HG02870 (cell line): ENCODE data around the gene SURF2.
A peak's percentile ranks its signal among the peaks of the same experiment; 100 is the strongest.
"Not testable (repeated sequence)": the region's sequence is repeated elsewhere in the genome, so short reads cannot be mapped to it uniquely, and the experiment has no call there.

Experiments used
- ATAC-seq: cut with Tn5 transposase; IDR thresholded peaks from one replicate; pipeline ENCODE4 v1.9.1; 2021; ENCODE audit warnings: mild to moderate bottlenecking, moderate library complexity; ENCODE audit not compliant: unreplicated experiment

SURF2 gene

GRCh38 chr9:133356391-133357091 lies at the start of gene SURF2, which contains the start of gene SURF1:
TSS of gene SURF2 (plus strand) at chr9:133356550. CDS start at chr9:133356593, 43 bp downstream.
TSS of gene SURF1 (minus strand) at chr9:133356487. CDS start at chr9:133356453, 34 bp downstream.
- peak; percentile 40 for ATAC-seq

GRCh38 chr9:133307301-133307700 lies 49.0 kb upstream of the SURF2 start:
- no peak for ATAC-seq

- no peak for ATAC-seq
Measured at GRCh38 chr9:133309608-133310007, 46.7 kb upstream of the SURF2 start.

GRCh38 chr9:133315997-133316396 lies 40.4 kb upstream of the SURF2 start:
- no peak for ATAC-seq

- not testable (repeated sequence) for ATAC-seq
Measured at GRCh38 chr9:133317551-133317950, 38.8 kb upstream of the SURF2 start.

GRCh38 chr9:133320421-133320881 lies 35.9 kb upstream of the SURF2 start:
- ATAC-seq = no peak

- no peak for ATAC-seq
Measured at GRCh38 chr9:133321411-133321935, 34.9 kb upstream of the SURF2 start.

GRCh38 chr9:133322701-133323100 lies 33.6 kb upstream of the SURF2 start:
- ATAC-seq = no peak

- no peak for ATAC-seq
Measured at GRCh38 chr9:133323211-133323610, 33.1 kb upstream of the SURF2 start.

GRCh38 chr9:133323991-133324703 lies 32.2 kb upstream of the SURF2 start:
- no peak for ATAC-seq

GRCh38 chr9:133327021-133327420 lies 29.3 kb upstream of the SURF2 start:
- not testable (repeated sequence) for ATAC-seq

GRCh38 chr9:133327834-133328484 lies 28.4 kb upstream of the SURF2 start:
- ATAC-seq = no peak

- ATAC-seq = not testable (repeated sequence)
Measured at GRCh38 chr9:133329306-133330156, 26.8 kb upstream of the SURF2 start.

GRCh38 chr9:133331221-133331620 lies 25.1 kb upstream of the SURF2 start:
- ATAC-seq = no peak

- no peak for ATAC-seq
Measured at GRCh38 chr9:133331641-133332380, 24.5 kb upstream of the SURF2 start.

GRCh38 chr9:133332381-133332730 lies 24.0 kb upstream of the SURF2 start:
- ATAC-seq = no peak

- no peak for ATAC-seq
Measured at GRCh38 chr9:133333011-133333410, 23.3 kb upstream of the SURF2 start.

GRCh38 chr9:133333566-133333965 lies 22.8 kb upstream of the SURF2 start:
- no peak for ATAC-seq

GRCh38 chr9:133334161-133334560 lies 22.2 kb upstream of the SURF2 start:
- no peak for ATAC-seq

- ATAC-seq = not testable (repeated sequence)
Measured at GRCh38 chr9:133334888-133335287, 21.5 kb upstream of the SURF2 start.
